ENCODE results near the gene FHL1. TPM values are rescaled to one million over a fixed set of nuclear protein-coding genes. Genes with fewer than 3 reads are reported as not detected.

FHL1 gene
- total and polyA plus RNA-seq, 7 donors = 325 to 8,382 (median 6,074) TPM

- no peak overlapping the region for H3K27ac ChIP-seq
- DNase-seq = no peak
- H3K9me3 ChIP-seq = no peaks in the 10 kb centered on the region
- H3K36me3 ChIP-seq (ENCODE audit: insufficient read depth in 1 of 2, low read depth in 1 of 2) = no peaks in the 10 kb centered on the region
- intact Hi-C loops (cut with DNase I) = no loop called here
- H3K27me3 ChIP-seq (ENCODE audit: insufficient read depth in 3 of 3, low read length in 2 of 3) = peaks cover 0 to 3% (median 0%) of the 10 kb centered on the region in 3 donors
- TF ChIP-seq CTCF (IDR thresholded peaks at IDR 0.05) = no peak
- 38 to 65% (median 46%) methylated on average over 5 of the region's 5 CpGs for WGBS, 3 donors
- no peak overlapping the region for H3K4me3 ChIP-seq
- no peak for ATAC-seq
- H3K4me1 ChIP-seq = peaks cover 5% of the 10 kb centered on the region
Observed at GRCh38 chrX:136154998-136155397, 7.7 kb downstream of the FHL1 start.

GRCh38 chrX:136156560-136157117 lies 9.3 kb downstream of the FHL1 start:
- Histone ChIP-seq H3K4me1 (peaks cover 5% of the 10 kb centered on the region), H3K4me3 (no peak overlapping the region), H3K9me3 (no peaks in the 10 kb centered on the region), H3K27me3 (ENCODE audit: insufficient read depth in 3 of 3, low read length in 2 of 3) (no peaks in the 10 kb centered on the region), H3K36me3 (ENCODE audit: insufficient read depth in 1 of 2, low read depth in 1 of 2) (no peaks in the 10 kb centered on the region), H3K27ac (no peak overlapping the region)
- 63 to 84% (median 76%) methylated on average over 5 of the region's 5 CpGs for WGBS, 3 donors
- DNase-seq (no peak), ATAC-seq (no peak)
- intact Hi-C loops (cut with DNase I) = no loop called here
- TF ChIP-seq CTCF (IDR thresholded peaks at IDR 0.05) = no peak

DNA sequence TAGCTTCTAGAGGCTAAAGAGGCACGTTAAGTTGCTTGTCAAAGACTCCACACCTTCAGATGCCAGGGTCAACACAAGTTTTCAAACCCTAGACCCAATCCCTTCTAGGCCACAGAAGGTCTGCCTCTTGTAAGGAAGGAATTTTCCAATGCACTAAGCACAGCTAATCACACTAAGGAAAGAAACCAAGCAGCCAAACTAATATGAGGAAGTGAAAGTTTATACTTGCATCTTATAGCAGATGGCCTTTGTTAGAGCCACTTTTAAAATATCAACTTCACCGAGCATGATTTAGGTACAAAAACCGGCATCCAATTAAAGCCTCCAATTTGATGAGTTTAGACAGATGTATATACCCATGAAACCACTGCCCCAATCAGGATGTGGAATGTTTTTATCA lies 9.9 kb downstream of the FHL1 start:
- intact Hi-C loops (cut with DNase I) = no loop called here
- WGBS, 3 donors = 47 to 72% (median 56%) methylated on average over 3 of the region's 3 CpGs

DNA sequence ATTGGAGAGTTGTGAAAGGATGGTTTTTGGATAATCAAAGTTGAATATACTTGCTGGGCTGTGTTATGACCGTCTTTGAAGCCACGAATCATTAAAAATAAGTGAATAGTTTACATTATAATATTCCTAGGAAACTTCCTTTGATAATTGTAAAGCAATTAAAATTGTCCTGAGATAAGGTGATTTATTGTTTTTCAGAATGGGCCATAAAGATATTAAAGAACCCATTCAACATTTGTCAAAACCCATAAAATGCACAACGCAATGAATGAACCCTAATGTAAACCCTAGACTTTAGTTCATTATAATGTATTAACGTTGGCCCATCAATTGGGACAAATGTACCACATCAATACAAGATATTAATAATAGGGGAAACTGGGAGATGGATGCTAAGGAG lies 11.4 kb downstream of the FHL1 start:
- Histone ChIP-seq H3K27ac (no peak overlapping the region), H3K27me3 (ENCODE audit: insufficient read depth in 3 of 3, low read length in 2 of 3) (no peaks in the 10 kb centered on the region), H3K4me1 (peaks cover 5% of the 10 kb centered on the region), H3K9me3 (no peaks in the 10 kb centered on the region), H3K36me3 (ENCODE audit: insufficient read depth in 1 of 2, low read depth in 1 of 2) (no peaks in the 10 kb centered on the region), H3K4me3 (no peak overlapping the region)
- no peak for DNase-seq
- ATAC-seq = no peak
- WGBS, 3 donors = 68 to 94% (median 93%) methylated on average over 4 of the region's 4 CpGs
- intact Hi-C loops (cut with DNase I) = no loop called here
- no peak for TF ChIP-seq CTCF (IDR thresholded peaks at IDR 0.05)

More for the DNA sequence above, 9.9 kb downstream of the FHL1 start:
- Histone ChIP-seq H3K27me3 (ENCODE audit: insufficient read depth in 3 of 3, low read length in 2 of 3) (no peaks in the 10 kb centered on the region), H3K36me3 (ENCODE audit: insufficient read depth in 1 of 2, low read depth in 1 of 2) (no peaks in the 10 kb centered on the region), H3K9me3 (no peaks in the 10 kb centered on the region), H3K27ac (no peak overlapping the region), H3K4me3 (no peak overlapping the region), H3K4me1 (peaks cover 5% of the 10 kb centered on the region)
- ATAC-seq = no peak
- no peak for TF ChIP-seq CTCF (IDR thresholded peaks at IDR 0.05)
- no peak for DNase-seq

- H3K4me1 ChIP-seq = peaks cover 5% of the 10 kb centered on the region
- peak; percentile 54 to 67 (median 63) for ATAC-seq
Observed at GRCh38 chrX:136159611-136160025, 12.3 kb downstream of the FHL1 start.

More at GRCh38 chrX:136159611-136160025, 12.3 kb downstream of the FHL1 start:
- Histone ChIP-seq H3K9me3 (no peaks in the 10 kb centered on the region), H3K27ac (no peak overlapping the region), H3K36me3 (ENCODE audit: insufficient read depth in 1 of 2, low read depth in 1 of 2) (no peaks in the 10 kb centered on the region), H3K4me3 (no peak overlapping the region), H3K27me3 (ENCODE audit: insufficient read depth in 3 of 3, low read length in 2 of 3) (no peaks in the 10 kb centered on the region)
- 23 to 39% (median 28%) methylated on average over 2 of the region's 2 CpGs for WGBS, 3 donors
- intact Hi-C loops (cut with DNase I) = loop anchor here (5.0 to 10.0 kb wide), 3 partner anchors 98 to 132 kb away; no protein-coding TSS in a partner anchor
- DNase-seq = no peak
- no peak for TF ChIP-seq CTCF (IDR thresholded peaks at IDR 0.05)
